Measurements from ENCODE around the gene IPO4. TPM values are rescaled to one million over a fixed set of nuclear protein-coding genes. Genes with fewer than 3 reads are reported as not detected.

The IPO4 gene
- total RNA-seq, 4 donors from 2014 or later = 35.7 to 73.2 (median 55.4) TPM

- no peak overlapping the region for H3K4me3 ChIP-seq
- TF ChIP-seq CTCF (IDR thresholded peaks at IDR 0.05 in 4 of 5, conservative IDR thresholded peaks at IDR 0.05 in 1 of 5) (no peak), POLR2A (IDR thresholded peaks at IDR 0.05) (no peak)
- H3K27me3 ChIP-seq = peaks cover 0 to 5% (median 0%) of the 10 kb centered on the region in 3 donors
- H3K9me3 ChIP-seq = no peaks in the 10 kb centered on the region
- H3K27ac ChIP-seq = no peak overlapping the region
- peaks cover 0 to 37% of the 10 kb centered on the region in 2 donors for H3K36me3 ChIP-seq
- intact Hi-C loops (cut with DNase I; ENCODE audit: low total_unique reads) (no loop called here), in situ Hi-C loops (cut with MboI; ENCODE audit: low sequenced_read_pairs in 4 of 4) (no loop called here)
- H3K4me1 ChIP-seq = peaks cover 9 to 13% of the 10 kb centered on the region in 2 donors
- no peak for DNase-seq
- no peak for ATAC-seq
Measured at GRCh38 chr14:24177041-24177825, 11.4 kb downstream of the IPO4 start.

GRCh38 chr14:24176599-24176998 is 12.0 kb downstream of the IPO4 start:
- intact Hi-C loops (cut with DNase I; ENCODE audit: low total_unique reads) = no loop called here
- no peak for ATAC-seq
- no peak for DNase-seq

GRCh38 chr14:24172871-24173281 is 15.7 kb downstream of the IPO4 start:
- Histone ChIP-seq H3K9me3 (no peaks in the 10 kb centered on the region), H3K36me3 (peaks cover 0 to 2% of the 10 kb centered on the region in 2 donors), H3K4me1 (peaks cover 4 to 5% of the 10 kb centered on the region in 2 donors), H3K4me3 (no peak overlapping the region), H3K27ac (no peak overlapping the region), H3K27me3 (peaks cover 9 to 21% (median 15%) of the 10 kb centered on the region in 3 donors)
- in situ Hi-C loops (cut with MboI; ENCODE audit: low sequenced_read_pairs in 4 of 4) = no loop called here
- TF ChIP-seq POLR2A (IDR thresholded peaks at IDR 0.05) (no peak), CTCF (IDR thresholded peaks at IDR 0.05 in 4 of 5, conservative IDR thresholded peaks at IDR 0.05 in 1 of 5) (no peak)
- DNase-seq (no peak), ATAC-seq (peak in 1 of 2 donors; percentile 36)
- intact Hi-C loops (cut with DNase I; ENCODE audit: low total_unique reads) = no loop called here

More at GRCh38 chr14:24176599-24176998, 12.0 kb downstream of the IPO4 start:
- Histone ChIP-seq H3K27ac (no peak overlapping the region), H3K4me1 (peaks cover 10 to 19% of the 10 kb centered on the region in 2 donors), H3K4me3 (no peak overlapping the region), H3K36me3 (peaks cover 0 to 30% of the 10 kb centered on the region in 2 donors), H3K27me3 (peaks cover under 1 to 11% (median 6%) of the 10 kb centered on the region in 3 donors), H3K9me3 (no peaks in the 10 kb centered on the region)
- TF ChIP-seq CTCF (IDR thresholded peaks at IDR 0.05 in 4 of 5, conservative IDR thresholded peaks at IDR 0.05 in 1 of 5) (no peak), POLR2A (IDR thresholded peaks at IDR 0.05) (no peak)
- in situ Hi-C loops (cut with MboI; ENCODE audit: low sequenced_read_pairs in 4 of 4) = no loop called here

- peaks cover 9 to 21% (median 15%) of the 10 kb centered on the region in 3 donors for H3K27me3 ChIP-seq
- intact Hi-C loops (cut with DNase I; ENCODE audit: low total_unique reads) = no loop called here
- TF ChIP-seq CTCF (IDR thresholded peaks at IDR 0.05 in 4 of 5, conservative IDR thresholded peaks at IDR 0.05 in 1 of 5) (no peak), POLR2A (IDR thresholded peaks at IDR 0.05) (no peak)
- in situ Hi-C loops (cut with MboI; ENCODE audit: low sequenced_read_pairs in 4 of 4) = no loop called here
- peak overlapping the region in 1 of 4 donors; percentile 21 for H3K4me3 ChIP-seq
- H3K36me3 ChIP-seq = no peaks in the 10 kb centered on the region
- no peaks in the 10 kb centered on the region for H3K9me3 ChIP-seq
- ATAC-seq (peak in 1 of 2 donors; percentile 17), DNase-seq (no peak)
- H3K4me1 ChIP-seq = peaks cover 4 to 5% of the 10 kb centered on the region in 2 donors
- H3K27ac ChIP-seq = no peak overlapping the region
Measured at GRCh38 chr14:24172261-24172860, 16.3 kb downstream of the IPO4 start.
